Neural crest cell (in vitro differentiated cells): Measurements from ENCODE around the gene SNX9. TPM values are rescaled to one million over a fixed set of nuclear protein-coding genes. Genes with fewer than 3 reads are reported as not detected.

Experiments
- DNase-seq: peaks from one replicate; pipeline ENCODE4 v3.0.0; 2021; ENCODE audit warnings: low read depth, mixed read lengths, low spot score
- H3K27ac Mint-ChIP-seq: one replicate; pipeline ENCODE4 v1.8.0; 2021; ENCODE audit warnings: mild to moderate bottlenecking, mixed read lengths; ENCODE audit not compliant: unreplicated experiment
- H3K27me3 Mint-ChIP-seq: 2 replicates; pipeline ENCODE4 v1.8.0; 2021; ENCODE audit warnings: low read depth, mild to moderate bottlenecking, mixed read lengths
- H3K36me3 Mint-ChIP-seq: 2 replicates; pipeline ENCODE4 v1.8.0; 2021; ENCODE audit warnings: low read depth, mild to moderate bottlenecking, mixed read lengths
- H3K4me1 Mint-ChIP-seq: 2 replicates; pipeline ENCODE4 v1.8.0; 2021; ENCODE audit warnings: mixed read lengths
- H3K4me3 Mint-ChIP-seq: one replicate; pipeline ENCODE4 v1.8.0; 2021; ENCODE audit warnings: mild to moderate bottlenecking, mixed read lengths
- H3K9me3 Mint-ChIP-seq: 2 replicates; pipeline ENCODE4 v1.8.0; 2021; ENCODE audit warnings: mixed read lengths
- total RNA-seq: library from RNA; stranded (reverse); gene quantifications from 2 replicates; pipeline ENCODE4 v1.2.1, GENCODE V29; 2021
- TF ChIP-seq, protein P1 (sequence below): fragments of 200-600 bp; sonication (generic); conservative IDR thresholded peaks from 2 replicates; pipeline ENCODE4 v1.5.0; 2021; ENCODE audit warnings: antibody characterized with exemption, mild to moderate bottlenecking

The SNX9 gene
- total RNA-seq, 1 donor from 2014 or later = 18.1 TPM

DNA sequence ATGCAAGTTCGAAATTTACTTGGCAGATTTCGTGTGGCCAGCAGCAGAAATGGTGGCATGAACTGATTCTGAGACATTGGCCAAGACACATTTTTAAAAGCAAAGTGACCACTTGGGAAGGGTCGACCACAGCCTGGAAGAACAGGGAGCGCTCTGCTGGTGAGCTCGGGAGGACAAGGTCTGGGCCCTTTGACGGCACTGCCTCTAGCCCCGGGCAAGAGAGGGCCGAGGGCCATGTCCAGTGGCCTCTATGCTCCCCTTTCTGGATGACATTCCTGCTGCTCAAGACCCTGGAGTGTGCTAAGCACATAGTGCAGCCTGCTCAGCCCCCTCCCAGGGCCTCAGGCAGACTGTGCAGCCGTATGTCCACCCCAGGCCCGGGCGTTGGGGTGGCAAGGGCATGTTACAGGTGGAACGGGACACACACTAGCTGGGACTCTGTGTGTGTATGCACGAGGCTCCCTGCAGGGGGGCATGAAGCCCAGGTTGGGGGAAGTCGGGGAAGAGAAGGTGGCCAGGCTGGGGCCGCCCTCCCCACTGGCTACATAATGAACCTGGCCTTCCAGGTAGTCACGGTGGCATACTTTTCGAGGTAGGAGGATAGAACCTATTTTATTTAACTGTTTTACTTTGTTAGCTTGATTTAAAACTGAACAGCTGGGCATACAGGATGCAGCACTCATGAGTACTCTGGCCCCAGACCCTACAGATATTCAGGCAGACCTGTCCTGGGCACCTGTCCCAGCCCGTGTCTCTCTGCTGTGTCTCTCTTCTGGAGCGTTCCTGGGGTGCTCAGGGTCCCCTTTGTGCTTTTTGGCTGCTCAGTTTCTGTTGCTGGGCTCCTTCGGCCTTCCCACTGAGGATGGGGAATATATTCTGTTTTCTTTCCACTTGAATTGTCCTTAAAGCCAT is 165.0 kb downstream of the SNX9 start:
- Mint-ChIP-seq H3K36me3 (no peaks in the 10 kb centered on the region), H3K4me1 (peaks cover 7% of the 10 kb centered on the region), H3K27ac (peak overlapping the region; percentile 67), H3K4me3 (no peak overlapping the region), H3K27me3 (peaks cover 40% of the 10 kb centered on the region), H3K9me3 (no peaks in the 10 kb centered on the region)
- TF ChIP-seq, protein P1, sequence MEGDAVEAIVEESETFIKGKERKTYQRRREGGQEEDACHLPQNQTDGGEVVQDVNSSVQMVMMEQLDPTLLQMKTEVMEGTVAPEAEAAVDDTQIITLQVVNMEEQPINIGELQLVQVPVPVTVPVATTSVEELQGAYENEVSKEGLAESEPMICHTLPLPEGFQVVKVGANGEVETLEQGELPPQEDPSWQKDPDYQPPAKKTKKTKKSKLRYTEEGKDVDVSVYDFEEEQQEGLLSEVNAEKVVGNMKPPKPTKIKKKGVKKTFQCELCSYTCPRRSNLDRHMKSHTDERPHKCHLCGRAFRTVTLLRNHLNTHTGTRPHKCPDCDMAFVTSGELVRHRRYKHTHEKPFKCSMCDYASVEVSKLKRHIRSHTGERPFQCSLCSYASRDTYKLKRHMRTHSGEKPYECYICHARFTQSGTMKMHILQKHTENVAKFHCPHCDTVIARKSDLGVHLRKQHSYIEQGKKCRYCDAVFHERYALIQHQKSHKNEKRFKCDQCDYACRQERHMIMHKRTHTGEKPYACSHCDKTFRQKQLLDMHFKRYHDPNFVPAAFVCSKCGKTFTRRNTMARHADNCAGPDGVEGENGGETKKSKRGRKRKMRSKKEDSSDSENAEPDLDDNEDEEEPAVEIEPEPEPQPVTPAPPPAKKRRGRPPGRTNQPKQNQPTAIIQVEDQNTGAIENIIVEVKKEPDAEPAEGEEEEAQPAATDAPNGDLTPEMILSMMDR = no peak
- DNase-seq = no peak

GRCh38 chr6:157988700-157989063 is 165.6 kb downstream of the SNX9 start:
- peaks cover 35% of the 10 kb centered on the region for H3K27me3 Mint-ChIP-seq
- H3K27ac Mint-ChIP-seq = peak overlapping the region; percentile 67
- H3K4me3 Mint-ChIP-seq = no peak overlapping the region
- TF ChIP-seq, protein P1 = no peak
- peaks cover 5% of the 10 kb centered on the region for H3K4me1 Mint-ChIP-seq
- H3K36me3 Mint-ChIP-seq = no peaks in the 10 kb centered on the region
- no peaks in the 10 kb centered on the region for H3K9me3 Mint-ChIP-seq
- DNase-seq = no peak

DNA sequence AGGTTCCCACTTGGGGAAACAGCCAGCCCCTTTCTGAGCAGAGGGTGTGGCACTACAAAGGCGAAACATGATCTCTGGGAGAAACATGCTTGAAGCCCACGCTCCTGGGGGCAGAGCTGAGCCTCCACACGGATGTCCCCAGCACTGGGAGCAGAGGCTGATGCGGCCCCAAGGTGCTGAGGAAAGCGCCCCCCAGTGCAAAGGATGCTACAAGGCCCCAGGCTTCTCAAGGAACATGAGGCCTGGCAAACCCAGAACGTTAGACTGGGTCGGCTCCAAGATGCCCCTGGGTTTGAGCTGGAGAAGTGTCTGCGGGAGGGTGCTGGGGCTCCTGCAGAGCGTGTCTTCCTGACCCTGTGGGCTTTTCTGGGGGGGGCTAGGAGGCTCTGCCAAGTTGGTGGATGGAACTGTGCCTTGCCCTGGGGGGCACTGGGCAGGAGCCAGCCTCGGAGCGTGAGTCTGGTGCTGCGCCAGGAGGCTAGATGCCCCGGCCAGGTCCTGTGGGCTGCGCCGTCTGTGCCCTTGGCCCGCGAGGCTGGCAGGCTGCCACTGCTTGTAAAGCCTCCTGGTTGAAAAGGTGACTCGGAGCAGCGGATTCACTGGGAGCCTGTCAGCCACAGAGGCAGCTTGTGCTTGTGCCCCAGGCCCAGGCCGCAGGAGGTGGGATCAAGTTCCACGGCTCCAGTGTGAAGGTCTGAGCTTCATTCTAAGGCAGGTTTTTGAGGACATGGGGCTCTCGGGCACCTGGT is 166.7 kb downstream of the SNX9 start:
- DNase-seq = no peak
- Mint-ChIP-seq H3K4me1 (peaks cover 6% of the 10 kb centered on the region), H3K36me3 (no peaks in the 10 kb centered on the region), H3K27me3 (peaks cover 28% of the 10 kb centered on the region), H3K27ac (no peak overlapping the region), H3K9me3 (peaks cover 3% of the 10 kb centered on the region), H3K4me3 (no peak overlapping the region)
- TF ChIP-seq, protein P1 = no peak

GRCh38 chr6:157990321-157991066 is 167.4 kb downstream of the SNX9 start:
- Mint-ChIP-seq H3K27ac (peak overlapping the region; percentile 35), H3K27me3 (peaks cover 20% of the 10 kb centered on the region), H3K9me3 (peaks cover 3% of the 10 kb centered on the region), H3K4me1 (peaks cover 4% of the 10 kb centered on the region), H3K36me3 (no peaks in the 10 kb centered on the region), H3K4me3 (no peak overlapping the region)
- TF ChIP-seq, protein P1 = no peak
- no peak for DNase-seq

GRCh38 chr6:157991067-157991432 is 168.0 kb downstream of the SNX9 start:
- Mint-ChIP-seq H3K27me3 (peaks cover 16% of the 10 kb centered on the region), H3K36me3 (no peaks in the 10 kb centered on the region), H3K9me3 (peaks cover 3% of the 10 kb centered on the region), H3K27ac (no peak overlapping the region), H3K4me1 (peaks cover 4% of the 10 kb centered on the region), H3K4me3 (no peak overlapping the region)
- DNase-seq = no peak
- TF ChIP-seq, protein P1 = no peak
